CD14-positive monocyte (primary cell): ENCODE data around the gene CELF5. TPM values are rescaled to one million over a fixed set of nuclear protein-coding genes. Genes with fewer than 3 reads are reported as not detected.

Experiments
- DNase-seq, 3 donors: peaks; one replicate each; pipeline ENCODE4 v3.0.0-alpha.2; 2011 to 2022
- H2AFZ ChIP-seq: 2 replicates; pipeline ENCODE4 v1.6.0; 2012; ENCODE audit warnings: mild to moderate bottlenecking, low read depth, low read length, inconsistent platforms; ENCODE audit not compliant: insufficient read depth, poor library complexity, severe bottlenecking
- H3K27ac ChIP-seq, 2 donors: 1 replicate in 1 of 2; 2 replicates in 1 of 2; pipeline ENCODE4 v1.5.1; 2012 to 2013; ENCODE audit warnings: low read length in 2 of 2, control low read depth in 1 of 2, inconsistent platforms in 1 of 2, low read depth in 1 of 2, mild to moderate bottlenecking in 1 of 2
- H3K27me3 ChIP-seq, 2 donors: one replicate each; pipeline versions ENCODE4 v1.6.0 to v1.6.1; 2011 to 2013; ENCODE audit warnings: low read length in 2 of 2; ENCODE audit not compliant: control insufficient read depth in 2 of 2, insufficient read depth in 2 of 2
- H3K36me3 ChIP-seq, 2 donors: replicated peaks in 1 of 2; 1 replicate in 1 of 2; 2 replicates in 1 of 2; pipeline versions ENCODE4 v1.5.1 to v1.6.1; 2012 to 2013; ENCODE audit warnings: low read length in 2 of 2, control low read depth in 1 of 2, inconsistent platforms in 1 of 2, mild to moderate bottlenecking in 1 of 2; ENCODE audit not compliant: insufficient read depth in 2 of 2, control insufficient read depth in 1 of 2
- H3K4me1 ChIP-seq, 2 donors: 1 replicate in 1 of 2; 2 replicates in 1 of 2; pipeline versions ENCODE4 v1.5.1 to v1.6.1; 2012 to 2013; ENCODE audit warnings: low read length in 2 of 2, control low read depth in 1 of 2, inconsistent platforms in 1 of 2, mild to moderate bottlenecking in 1 of 2, moderate library complexity in 1 of 2; ENCODE audit not compliant: insufficient read depth in 2 of 2, control insufficient read depth in 1 of 2
- H3K4me2 ChIP-seq: replicated peaks from 2 replicates; pipeline ENCODE3; 2012; ENCODE audit warnings: low read length, moderate library complexity, mild to moderate bottlenecking; ENCODE audit not compliant: poor library complexity, severe bottlenecking; ENCODE audit errors: extremely low read depth
- H3K4me3 ChIP-seq, 3 experiments: fragments of 200-600 bp in 1 of 3; sonication (generic) in 1 of 3; replicated peaks in 1 of 3; 1 replicate in 2 of 3; 2 replicates in 1 of 3; pipeline ENCODE4 v1.5.1; 2011 to 2013; ENCODE audit warnings: low read length in 3 of 3, mild to moderate bottlenecking in 3 of 3, control low read depth in 2 of 3, low read depth in 2 of 3, inconsistent platforms in 1 of 3, moderate library complexity in 1 of 3
- H3K79me2 ChIP-seq: 2 replicates; pipeline ENCODE4 v1.6.0; 2012; ENCODE audit warnings: mild to moderate bottlenecking, control low read depth, inconsistent platforms, low read length, moderate library complexity; ENCODE audit not compliant: insufficient read depth
- H3K9ac ChIP-seq: 2 replicates; pipeline ENCODE4 v1.6.0; 2017; ENCODE audit warnings: low read length, mild to moderate bottlenecking; ENCODE audit not compliant: insufficient read depth, poor library complexity, severe bottlenecking
- H3K9me3 ChIP-seq, 2 donors: replicated peaks in 1 of 2; 1 replicate in 1 of 2; 2 replicates in 1 of 2; pipeline versions ENCODE4 v1.5.1 to v1.6.1; 2012 to 2013; ENCODE audit warnings: low read length in 2 of 2, control low read depth in 1 of 2; ENCODE audit not compliant: control insufficient read depth in 1 of 2, insufficient read depth in 1 of 2
- H4K20me1 ChIP-seq: 2 replicates; pipeline ENCODE4 v1.6.0; 2012; ENCODE audit warnings: mild to moderate bottlenecking, low read length, control low read depth, moderate library complexity; ENCODE audit not compliant: insufficient read depth
- H3K27ac Mint-ChIP-seq, 7 donors: one replicate each; pipeline ENCODE4 v1.8.0; 2020; ENCODE audit warnings: mild to moderate bottlenecking in 7 of 7, mixed read lengths in 7 of 7, moderate library complexity in 6 of 7, inconsistent platforms in 2 of 7
- H3K27me3 Mint-ChIP-seq, 3 donors: one replicate each; pipeline ENCODE4 v1.8.0; 2021 to 2022; ENCODE audit warnings: low read depth in 3 of 3, mild to moderate bottlenecking in 3 of 3, mixed read lengths in 3 of 3, moderate library complexity in 3 of 3, inconsistent platforms in 1 of 3
- H3K36me3 Mint-ChIP-seq, 2 donors: one replicate each; pipeline ENCODE4 v1.8.0; 2020; ENCODE audit warnings: mixed read lengths in 2 of 2, inconsistent platforms in 1 of 2, mild to moderate bottlenecking in 1 of 2
- H3K4me1 Mint-ChIP-seq: one replicate; pipeline ENCODE4 v1.8.0; 2020; ENCODE audit warnings: mild to moderate bottlenecking, mixed read lengths
- H3K4me3 Mint-ChIP-seq, 2 donors: one replicate each; pipeline ENCODE4 v1.8.0; 2020; ENCODE audit warnings: mild to moderate bottlenecking in 2 of 2, mixed read lengths in 2 of 2, moderate library complexity in 1 of 2
- H3K9me3 Mint-ChIP-seq, 7 donors: one replicate each; pipeline ENCODE4 v1.8.0; 2020 to 2022; ENCODE audit warnings: mixed read lengths in 7 of 7, mild to moderate bottlenecking in 6 of 7, moderate library complexity in 6 of 7, inconsistent platforms in 2 of 7
- WGBS: methylation state at CpG from one replicate; pipeline ENCODE4 v1.1.5; 2013; ENCODE audit warnings: missing lambda C conversion rate; ENCODE audit not compliant: insufficient coverage; 5-methylcytosine and 5-hydroxymethylcytosine counted together
- intact Hi-C, 2 donors: fragments of 100-400 bp; cut with micrococcal nuclease; formaldehyde crosslinking; loops; one replicate each; pipeline versions ENCODE4 v1.15.0 to v1.15.1; 2023
- polyA plus RNA-seq, 3 donors: library from polyadenylated mRNA; depleted of rRNA in 1 of 3; unstranded in 2 of 3; stranded (reverse) in 1 of 3; fragments of 300-500 nt in 2 of 3; fragments of >200 nt in 1 of 3; fragmentation: Illumina TruSeq in 2 of 3; gene quantifications; 1 replicate in 2 of 3; 2 replicates in 1 of 3; pipeline ENCODE4 v1.2.3, GENCODE V29; 2012 to 2021
- TF ChIP-seq, protein P1 (sequence below): fragments of 200-600 bp; IDR thresholded peaks from one replicate; pipeline ENCODE4 v1.8.0; 2022; ENCODE audit warnings: antibody characterized with exemption, mild to moderate bottlenecking

CELF5 gene
- polyA plus RNA-seq, 3 donors: not detected

DNA sequence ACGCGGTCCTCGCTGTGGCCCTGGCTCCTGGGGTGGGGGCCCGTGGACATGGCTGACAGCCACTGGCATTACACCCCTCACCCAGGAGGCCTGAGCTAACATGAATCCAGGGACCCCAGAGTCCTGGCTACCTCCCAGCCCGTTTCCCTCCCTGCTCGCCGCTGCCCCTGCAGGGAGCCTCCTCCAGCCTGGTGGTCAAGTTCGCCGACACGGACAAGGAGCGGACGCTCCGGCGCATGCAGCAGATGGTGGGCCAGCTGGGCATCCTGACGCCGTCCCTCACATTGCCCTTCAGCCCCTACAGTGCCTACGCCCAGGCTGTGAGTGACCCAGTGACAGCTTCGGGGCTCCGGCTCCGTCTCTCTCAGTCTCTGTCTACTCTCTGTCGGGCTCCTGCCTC is 56.6 kb downstream of the CELF5 start:
- H3K4me1 ChIP-seq: peaks cover 4 to 15% of the 10 kb centered on the region in 2 donors
- H3K27me3 Mint-ChIP-seq: peaks cover 17 to 43% (median 26%) of the 10 kb centered on the region in 3 donors
- no peaks in the 10 kb centered on the region for H4K20me1 ChIP-seq
- H3K27ac Mint-ChIP-seq: peak overlapping the region in 1 of 7 donors; percentile 68
- no peak for DNase-seq
- no peak overlapping the region for H3K4me2 ChIP-seq
- H3K4me3 Mint-ChIP-seq: no peak overlapping the region
- H3K9me3 ChIP-seq: peaks cover 0 to 6% of the 10 kb centered on the region in 2 donors
- H3K27ac ChIP-seq: no peak overlapping the region
- no peak overlapping the region for H3K4me3 ChIP-seq
- H3K36me3 ChIP-seq: no peaks in the 10 kb centered on the region
- H3K79me2 ChIP-seq: no peaks in the 10 kb centered on the region
- TF ChIP-seq, protein P1, sequence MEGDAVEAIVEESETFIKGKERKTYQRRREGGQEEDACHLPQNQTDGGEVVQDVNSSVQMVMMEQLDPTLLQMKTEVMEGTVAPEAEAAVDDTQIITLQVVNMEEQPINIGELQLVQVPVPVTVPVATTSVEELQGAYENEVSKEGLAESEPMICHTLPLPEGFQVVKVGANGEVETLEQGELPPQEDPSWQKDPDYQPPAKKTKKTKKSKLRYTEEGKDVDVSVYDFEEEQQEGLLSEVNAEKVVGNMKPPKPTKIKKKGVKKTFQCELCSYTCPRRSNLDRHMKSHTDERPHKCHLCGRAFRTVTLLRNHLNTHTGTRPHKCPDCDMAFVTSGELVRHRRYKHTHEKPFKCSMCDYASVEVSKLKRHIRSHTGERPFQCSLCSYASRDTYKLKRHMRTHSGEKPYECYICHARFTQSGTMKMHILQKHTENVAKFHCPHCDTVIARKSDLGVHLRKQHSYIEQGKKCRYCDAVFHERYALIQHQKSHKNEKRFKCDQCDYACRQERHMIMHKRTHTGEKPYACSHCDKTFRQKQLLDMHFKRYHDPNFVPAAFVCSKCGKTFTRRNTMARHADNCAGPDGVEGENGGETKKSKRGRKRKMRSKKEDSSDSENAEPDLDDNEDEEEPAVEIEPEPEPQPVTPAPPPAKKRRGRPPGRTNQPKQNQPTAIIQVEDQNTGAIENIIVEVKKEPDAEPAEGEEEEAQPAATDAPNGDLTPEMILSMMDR: no peak
- H2AFZ ChIP-seq: no peak overlapping the region
- peaks cover 7% of the 10 kb centered on the region for H3K4me1 Mint-ChIP-seq
- peaks cover 2 to 10% of the 10 kb centered on the region in 2 donors for H3K27me3 ChIP-seq
- 93% methylated on average over 21 of the region's 21 CpGs for WGBS
- H3K9ac ChIP-seq: no peak overlapping the region
- H3K36me3 Mint-ChIP-seq: no peaks in the 10 kb centered on the region
- intact Hi-C loops: no loop called here
- peaks cover 4 to 11% (median 7%) of the 10 kb centered on the region in 7 donors for H3K9me3 Mint-ChIP-seq

GRCh38 chr19:3282155-3282554 is 57.7 kb downstream of the CELF5 start:
- Histone ChIP-seq H3K27me3 (peaks cover 2 to 11% of the 10 kb centered on the region in 2 donors), H3K4me2 (no peak overlapping the region), H3K4me1 (peaks cover 4 to 15% of the 10 kb centered on the region in 2 donors), H3K4me3 (no peak overlapping the region), H4K20me1 (no peaks in the 10 kb centered on the region), H3K79me2 (no peaks in the 10 kb centered on the region), H3K36me3 (no peaks in the 10 kb centered on the region), H3K9me3 (peaks cover 0 to 8% of the 10 kb centered on the region in 2 donors), H2AFZ (no peak overlapping the region), H3K27ac (no peak overlapping the region), H3K9ac (no peak overlapping the region)
- intact Hi-C loops: no loop called here
- no peak for DNase-seq
- H3K36me3 Mint-ChIP-seq: no peaks in the 10 kb centered on the region
- peaks cover 7 to 16% (median 12%) of the 10 kb centered on the region in 7 donors for H3K9me3 Mint-ChIP-seq
- H3K4me3 Mint-ChIP-seq: no peak overlapping the region
- 87% methylated on average over 14 of the region's 14 CpGs for WGBS
- H3K27me3 Mint-ChIP-seq: peaks cover 19 to 42% (median 30%) of the 10 kb centered on the region in 3 donors
- no peak overlapping the region for H3K27ac Mint-ChIP-seq
- peaks cover 7% of the 10 kb centered on the region for H3K4me1 Mint-ChIP-seq
- TF ChIP-seq, protein P1: no peak
